Fibroblast of skin of back (primary cell): ENCODE results near the gene GSK3A. TPM values are rescaled to one million over a fixed set of nuclear protein-coding genes. Genes with fewer than 3 reads are reported as not detected.

ENCODE experiments used
- DNase-seq: peaks from one replicate; pipeline ENCODE4 v3.0.0-alpha.2; 2013
- polyA plus RNA-seq, 2 experiments: library from polyadenylated mRNA; unstranded; fragments of 120-200 nt; gene quantifications; one replicate each; pipeline ENCODE4 v1.2.1, GENCODE V29; 2013; ENCODE audit not compliant: insufficient read length in 2 of 2

Gene GSK3A
- polyA plus RNA-seq (2013, experiment 1 of 2; ENCODE audit: insufficient read length) = 73.5 TPM
- polyA plus RNA-seq (2013, experiment 2 of 2; ENCODE audit: insufficient read length) = 53.3 TPM

- DNase-seq = peak; percentile 100
Measured at GRCh38 chr19:42242512-42243409, at the start of gene GSK3A. Gene GSK3A, minus strand, starts transcription at chr19:42242602. Its CDS starts 137 bp downstream, at chr19:42242465.

DNA sequence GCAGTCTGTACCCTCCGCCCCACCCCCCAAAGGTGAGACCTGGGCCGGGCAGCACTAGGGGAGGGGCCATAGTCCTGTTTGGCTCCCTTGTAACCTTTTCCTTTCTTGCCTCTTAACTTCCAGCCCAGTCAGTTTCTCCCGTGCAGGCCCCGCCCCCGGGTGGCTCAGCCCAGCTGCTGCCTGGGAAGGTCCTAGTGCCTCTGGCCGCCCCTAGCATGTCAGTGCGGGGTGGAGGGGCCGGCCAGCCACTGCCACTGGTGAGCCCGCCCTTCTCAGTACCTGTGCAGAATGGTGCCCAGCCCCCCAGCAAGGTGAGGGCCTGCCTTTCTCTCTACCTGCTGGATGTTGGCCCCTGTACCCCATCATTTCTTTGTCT is 49.0 kb upstream of the GSK3A start:
- DNase-seq = no peak

- DNase-seq = peak; percentile 43
Measured at GRCh38 chr19:42290523-42291434, 48.4 kb upstream of the GSK3A start.

GRCh38 chr19:42290136-42290522 is 47.7 kb upstream of the GSK3A start:
- DNase-seq = no peak

GRCh38 chr19:42289556-42290041 is 47.2 kb upstream of the GSK3A start:
- no peak for DNase-seq

- no peak for DNase-seq
Measured at GRCh38 chr19:42288881-42289555, 46.6 kb upstream of the GSK3A start.

GRCh38 chr19:42288387-42288786 is 46.0 kb upstream of the GSK3A start:
- no peak for DNase-seq

- DNase-seq = no peak
Measured at GRCh38 chr19:42287827-42288107, 45.4 kb upstream of the GSK3A start.

GRCh38 chr19:42287017-42287826 is 44.8 kb upstream of the GSK3A start:
- no peak for DNase-seq

DNA sequence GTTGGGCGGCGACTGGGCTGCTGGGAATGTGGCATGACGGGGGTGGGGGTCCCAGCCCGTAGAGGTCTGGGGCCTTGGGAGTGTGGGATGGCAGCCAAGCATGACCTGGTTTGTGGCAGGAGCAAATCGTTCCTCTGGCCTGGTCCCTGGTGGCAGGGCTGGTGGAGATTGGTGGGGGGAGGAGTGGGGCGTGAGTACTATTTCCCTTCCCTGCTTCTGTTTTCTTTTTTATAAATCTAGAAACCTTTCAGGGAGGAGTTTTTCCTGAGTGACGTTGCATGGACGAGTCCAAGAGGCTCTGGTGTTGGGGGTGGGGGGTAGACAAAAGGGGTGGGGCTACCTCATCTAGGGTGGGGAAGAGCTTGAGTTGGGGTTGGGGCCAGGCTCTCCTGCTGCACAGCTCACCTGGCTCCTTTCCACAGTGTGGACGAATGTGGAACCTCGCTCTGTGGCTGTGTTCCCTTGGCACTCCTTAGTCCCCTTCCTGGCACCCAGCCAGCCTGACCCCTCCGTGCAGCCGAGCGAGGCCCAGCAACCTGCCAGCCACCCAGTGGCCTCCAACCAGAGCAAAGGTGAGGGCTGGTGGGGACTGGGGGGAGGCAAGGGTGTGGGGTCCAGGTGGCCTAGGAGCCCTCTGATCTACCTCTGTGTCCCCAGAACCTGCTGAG is 44.1 kb upstream of the GSK3A start:
- peak; percentile 66 for DNase-seq

DNA sequence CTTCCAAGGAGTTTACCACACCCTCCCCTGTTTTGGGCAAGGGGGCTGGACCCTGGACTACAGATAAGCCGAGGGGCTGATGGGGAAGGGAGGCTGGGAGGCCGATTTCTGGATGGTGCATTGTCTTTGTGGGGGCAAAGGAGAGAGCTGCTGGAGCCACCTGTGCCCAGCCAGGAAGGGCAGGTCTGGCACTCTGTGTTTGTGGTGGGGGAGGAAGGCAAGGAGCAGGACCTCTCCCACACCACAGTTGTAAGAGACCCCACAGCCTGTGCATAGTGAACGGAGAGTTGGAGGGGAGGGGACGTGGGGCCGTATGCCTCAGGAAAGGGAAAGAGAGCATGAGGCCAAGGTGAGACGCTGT is 43.6 kb upstream of the GSK3A start:
- no peak for DNase-seq

GRCh38 chr19:42285541-42285941 is 43.1 kb upstream of the GSK3A start:
- no peak for DNase-seq

- no peak for DNase-seq
Measured at GRCh38 chr19:42284591-42285341, 42.4 kb upstream of the GSK3A start.

- peak; percentile 84 for DNase-seq
Measured at GRCh38 chr19:42284066-42284501, 41.7 kb upstream of the GSK3A start.

DNA sequence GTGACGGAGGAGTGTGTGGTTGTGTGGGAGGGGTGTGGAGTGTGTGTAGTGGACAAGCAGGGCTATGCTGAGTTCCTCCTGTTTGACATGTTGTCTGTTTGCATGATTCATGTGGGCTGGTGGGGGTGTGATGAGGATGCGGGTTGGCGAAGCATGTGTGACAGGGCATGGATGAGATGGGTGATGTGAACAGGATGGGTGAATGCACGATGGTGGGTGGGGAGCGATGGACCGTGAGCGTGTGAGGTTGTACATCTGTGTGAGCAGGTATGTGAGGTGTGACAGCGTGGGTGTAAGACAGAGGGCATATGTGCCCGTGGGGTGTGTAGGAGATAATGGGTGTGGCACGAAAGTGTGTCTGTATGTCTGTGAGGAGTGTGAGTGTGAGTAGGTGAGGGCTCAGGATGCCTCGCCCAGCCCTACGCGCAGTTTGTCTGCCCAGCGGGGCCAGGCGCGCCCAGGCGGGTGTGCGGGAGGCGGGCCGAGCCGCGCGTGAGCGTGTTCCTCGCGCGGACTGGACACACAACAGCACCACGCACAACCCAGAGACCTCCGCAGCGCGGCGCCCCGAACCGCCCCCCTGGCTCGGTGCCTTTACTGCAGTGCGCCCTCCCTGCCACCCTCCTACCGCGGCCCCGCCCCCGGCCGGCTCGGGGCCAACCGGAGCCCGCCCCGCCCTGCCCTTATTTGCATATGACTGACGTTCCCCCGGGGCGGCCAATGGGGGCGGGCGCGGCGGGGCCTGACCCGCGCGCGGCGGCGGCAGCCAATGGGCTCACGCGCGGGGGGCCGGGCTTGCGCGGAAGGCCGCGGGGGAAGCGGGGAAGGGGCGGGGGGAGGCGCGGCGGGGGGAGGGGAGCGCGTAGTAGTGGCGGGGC is 41.0 kb upstream of the GSK3A start:
- peak; percentile 95 for DNase-seq

- DNase-seq = no peak
Measured at GRCh38 chr19:42282819-42283187, 40.4 kb upstream of the GSK3A start.

- peak; percentile 57 for DNase-seq
Measured at GRCh38 chr19:42281827-42282762, 39.7 kb upstream of the GSK3A start.

- peak; percentile 58 for DNase-seq
Measured at GRCh38 chr19:42281146-42281826, 38.9 kb upstream of the GSK3A start.
